GM23338 (cell line): ENCODE measurements around the gene L3MBTL1. TPM values are rescaled to one million over a fixed set of nuclear protein-coding genes. Genes with fewer than 3 reads are reported as not detected.
A peak's percentile ranks its signal among the peaks of the same experiment; 100 is the strongest.

ENCODE experiments used
- ATAC-seq: fragments of 200-7000 bp; cut with Tn5 transposase; 3 replicates; pipeline ENCODE4 v1.9.1; 2020
- DNase-seq: peaks from one replicate; pipeline ENCODE4 v3.0.0-alpha.2; 2015; ENCODE audit warnings: low spot score
- H2AFZ ChIP-seq: fragments of 200-600 bp; sonication (generic); 2 replicates; pipeline ENCODE4 v1.8.0; 2016; ENCODE audit warnings: antibody characterized with exemption, mild to moderate bottlenecking, moderate library complexity
- H3F3A ChIP-seq: fragments of 200-600 bp; sonication (generic); replicated peaks from 2 replicates; pipeline ENCODE4 v1.8.0; 2017; ENCODE audit warnings: antibody characterized with exemption, mixed run types, low read depth
- H3K27ac ChIP-seq: fragments of 200-600 bp; sonication (generic); 2 replicates; pipeline ENCODE4 v1.6.1; 2016; ENCODE audit warnings: low read depth
- H3K27me3 ChIP-seq: fragments of 200-600 bp; sonication (generic); 2 replicates; pipeline ENCODE4 v1.8.0; 2016; ENCODE audit warnings: mild to moderate bottlenecking, mixed run types, moderate library complexity; ENCODE audit not compliant: insufficient read depth
- H3K36me3 ChIP-seq: fragments of 200-600 bp; sonication (generic); 2 replicates; pipeline ENCODE4 v1.8.0; 2016; ENCODE audit warnings: mild to moderate bottlenecking; ENCODE audit not compliant: insufficient read depth
- H3K4me1 ChIP-seq: fragments of 200-600 bp; sonication (generic); 2 replicates; pipeline ENCODE4 v1.8.0; 2016; ENCODE audit warnings: mild to moderate bottlenecking, moderate library complexity; ENCODE audit not compliant: insufficient read depth
- H3K4me2 ChIP-seq: fragments of 200-600 bp; sonication (generic); 2 replicates; pipeline ENCODE4 v1.7.1; 2017; ENCODE audit warnings: mixed run types
- H3K4me3 ChIP-seq: fragments of 200-600 bp; sonication (generic); 2 replicates; pipeline ENCODE4 v1.6.1; 2016; ENCODE audit warnings: mixed run types
- H3K79me2 ChIP-seq: fragments of 200-600 bp; sonication (generic); replicated peaks from 2 replicates; pipeline ENCODE4 v1.8.0; 2017; ENCODE audit warnings: mild to moderate bottlenecking; ENCODE audit not compliant: insufficient read depth
- H3K9me2 ChIP-seq: fragments of 200-600 bp; sonication (generic); 2 replicates; pipeline ENCODE4 v1.8.0; 2017; ENCODE audit not compliant: insufficient read depth
- H4K20me1 ChIP-seq: fragments of 200-600 bp; sonication (generic); replicated peaks from 2 replicates; pipeline ENCODE4 v1.8.0; 2017; ENCODE audit warnings: mild to moderate bottlenecking; ENCODE audit not compliant: insufficient read depth
- H3K27ac Mint-ChIP-seq: 2 replicates; pipeline ENCODE4 v1.8.0; 2020; ENCODE audit warnings: inconsistent platforms, mild to moderate bottlenecking, moderate library complexity, mixed read lengths
- H3K27me3 Mint-ChIP-seq: 3 replicates; pipeline ENCODE4 v1.8.0; 2022; ENCODE audit warnings: low read depth, mild to moderate bottlenecking, moderate library complexity, mixed read lengths, inconsistent platforms; ENCODE audit not compliant: insufficient read depth, poor library complexity
- H3K36me3 Mint-ChIP-seq: 3 replicates; pipeline ENCODE4 v1.8.0; 2021; ENCODE audit warnings: low read depth, mild to moderate bottlenecking, inconsistent platforms, moderate library complexity, mixed read lengths
- H3K4me1 Mint-ChIP-seq: 3 replicates; pipeline ENCODE4 v1.8.0; 2020; ENCODE audit warnings: mild to moderate bottlenecking, inconsistent platforms, mixed read lengths
- H3K4me3 Mint-ChIP-seq: 3 replicates; pipeline ENCODE4 v1.8.0; 2021; ENCODE audit warnings: moderate library complexity, mild to moderate bottlenecking, inconsistent platforms, mixed read lengths
- H3K9me3 Mint-ChIP-seq: 3 replicates; pipeline ENCODE4 v1.8.0; 2020; ENCODE audit warnings: moderate library complexity, mild to moderate bottlenecking, inconsistent platforms, mixed read lengths
- CREB1 ChIP-seq: fragments of 250-450 bp; sonication (Bioruptor Pico); IDR thresholded peaks from 2 replicates; pipeline ENCODE4 v1.5.0; 2020; ENCODE audit warnings: low read depth, mild to moderate bottlenecking, moderate library complexity
- EZH2 ChIP-seq: fragments of 200-600 bp; sonication (generic); IDR thresholded peaks from one replicate; pipeline ENCODE4 v1.8.0; 2017; ENCODE audit warnings: antibody characterized with exemption, mild to moderate bottlenecking, low read depth; ENCODE audit not compliant: unreplicated experiment
- EZH2phosphoT487 ChIP-seq: fragments of 200-600 bp; sonication (generic); IDR thresholded peaks from one replicate; pipeline ENCODE4 v1.8.1; 2018; ENCODE audit warnings: antibody characterized with exemption; ENCODE audit not compliant: unreplicated experiment
- NANOG ChIP-seq: IDR thresholded peaks from 2 replicates; pipeline ENCODE4 v1.6.1; 2016; ENCODE audit warnings: antibody characterized with exemption, borderline replicate concordance
- POLR2AphosphoS5 ChIP-seq: IDR thresholded peaks from 2 replicates; pipeline ENCODE4 v1.6.1; 2016; ENCODE audit warnings: antibody characterized with exemption, low read depth
- REST ChIP-seq: IDR thresholded peaks from one replicate; pipeline ENCODE4 v1.6.1; 2018; ENCODE audit warnings: antibody characterized with exemption; ENCODE audit not compliant: unreplicated experiment
- ZNF114 ChIP-seq: fragments of 250-450 bp; sonication (Bioruptor Pico); IDR thresholded peaks from 2 replicates; pipeline ENCODE4 v1.5.0; 2020; ENCODE audit warnings: mild to moderate bottlenecking, moderate library complexity
- ZNF331 ChIP-seq: fragments of 250-450 bp; sonication (Bioruptor Pico); IDR thresholded peaks from 2 replicates; pipeline ENCODE4 v1.5.0; 2020; ENCODE audit warnings: low read depth, mild to moderate bottlenecking, moderate library complexity
- polyA plus RNA-seq: library from polyadenylated mRNA; unstranded; fragments of >200 nt; fragmentation: Nextera tagmentation; extraction: Ambion mirVana; gene quantifications from 2 replicates; pipeline ENCODE4 v1.2.1, GENCODE V29; 2016
- total RNA-seq: library from RNA; depleted of rRNA; stranded (reverse); fragments of >200 nt; shearing (Covaris generic); gene quantifications from 2 replicates; pipeline ENCODE4 v1.2.3, GENCODE V29; 2014
- TF ChIP-seq, protein P1 (sequence below): fragments of 250-450 bp; sonication (Bioruptor Pico); IDR thresholded peaks from 2 replicates; pipeline ENCODE4 v1.5.0; 2020; ENCODE audit warnings: mild to moderate bottlenecking, moderate library complexity
- TF ChIP-seq, protein P2 (sequence below): IDR thresholded peaks from 2 replicates; pipeline ENCODE4 v1.6.1; 2016; ENCODE audit warnings: antibody characterized with exemption

Gene L3MBTL1
- total and polyA plus RNA-seq, 2 experiments from 2014 or later: 6.5 to 33.6 TPM

- no peaks in the 10 kb centered on the region for H4K20me1 ChIP-seq
- H3K4me1 ChIP-seq: 0 out of 2 replicates have a peak, but pooled peaks cover 8% of the 10 kb centered on the region
- no peaks in the 10 kb centered on the region for H3K27me3 ChIP-seq
- no peak overlapping the region for H3K27ac ChIP-seq
- H3K27ac Mint-ChIP-seq: no peak overlapping the region
- H2AFZ ChIP-seq: no peak overlapping the region
- ATAC-seq: no peak
- peaks cover 4% of the 10 kb centered on the region for H3K27me3 Mint-ChIP-seq
- DNase-seq: no peak
- H3F3A ChIP-seq: no peaks in the 10 kb centered on the region
- H3K79me2 ChIP-seq: no peaks in the 10 kb centered on the region
- TF ChIP-seq CREB1 (CRISPR knock-in tag) (no peak), POLR2AphosphoS5 (no peak), ZNF331 (no peak), REST (no peak), ZNF114 (CRISPR knock-in tag) (no peak), EZH2phosphoT487 (no peak), NANOG (no peak), EZH2 (no peak)
- no peaks in the 10 kb centered on the region for H3K36me3 ChIP-seq
- H3K4me3 Mint-ChIP-seq: no peak overlapping the region
- H3K4me2 ChIP-seq: no peak overlapping the region
- H3K36me3 Mint-ChIP-seq: no peaks in the 10 kb centered on the region
- no peaks in the 10 kb centered on the region for H3K9me3 Mint-ChIP-seq
- H3K4me3 ChIP-seq: no peak overlapping the region
- no peaks in the 10 kb centered on the region for H3K9me2 ChIP-seq
- H3K4me1 Mint-ChIP-seq: peaks cover 11% of the 10 kb centered on the region; the same call in 2 of the 3 replicates
Measured at GRCh38 chr20:43583133-43583864, 75.8 kb downstream of the L3MBTL1 start.

- H3K27me3 ChIP-seq: no peaks in the 10 kb centered on the region
- H3K9me3 Mint-ChIP-seq: no peaks in the 10 kb centered on the region
- no peak overlapping the region for H3K4me3 ChIP-seq
- H3K4me2 ChIP-seq: no peak overlapping the region
- no peak overlapping the region for H3K27ac ChIP-seq
- no peaks in the 10 kb centered on the region for H3F3A ChIP-seq
- H3K4me3 Mint-ChIP-seq: no peak overlapping the region
- H3K36me3 Mint-ChIP-seq: no peaks in the 10 kb centered on the region
- no peaks in the 10 kb centered on the region for H3K9me2 ChIP-seq
- 0 out of 2 replicates have a peak, but pooled peaks cover 8% of the 10 kb centered on the region for H3K4me1 ChIP-seq
- ATAC-seq: no peak
- peaks cover 11% of the 10 kb centered on the region; the same call in 2 of the 3 replicates for H3K4me1 Mint-ChIP-seq
- H4K20me1 ChIP-seq: no peaks in the 10 kb centered on the region
- H2AFZ ChIP-seq: peak overlapping the region; percentile 19; the same call in 1 of the 2 replicates
- H3K79me2 ChIP-seq: no peaks in the 10 kb centered on the region
- H3K27ac Mint-ChIP-seq: 0 out of 2 replicates have a peak overlapping the region, but pooled peaks have one; percentile 32
- H3K36me3 ChIP-seq: no peaks in the 10 kb centered on the region
- no peak for DNase-seq
- H3K27me3 Mint-ChIP-seq: peaks cover 3% of the 10 kb centered on the region
- no peak for TF ChIP-seq POLR2AphosphoS5
- no peak for TF ChIP-seq EZH2phosphoT487
- no peak for TF ChIP-seq NANOG
- TF ChIP-seq, protein P1, sequence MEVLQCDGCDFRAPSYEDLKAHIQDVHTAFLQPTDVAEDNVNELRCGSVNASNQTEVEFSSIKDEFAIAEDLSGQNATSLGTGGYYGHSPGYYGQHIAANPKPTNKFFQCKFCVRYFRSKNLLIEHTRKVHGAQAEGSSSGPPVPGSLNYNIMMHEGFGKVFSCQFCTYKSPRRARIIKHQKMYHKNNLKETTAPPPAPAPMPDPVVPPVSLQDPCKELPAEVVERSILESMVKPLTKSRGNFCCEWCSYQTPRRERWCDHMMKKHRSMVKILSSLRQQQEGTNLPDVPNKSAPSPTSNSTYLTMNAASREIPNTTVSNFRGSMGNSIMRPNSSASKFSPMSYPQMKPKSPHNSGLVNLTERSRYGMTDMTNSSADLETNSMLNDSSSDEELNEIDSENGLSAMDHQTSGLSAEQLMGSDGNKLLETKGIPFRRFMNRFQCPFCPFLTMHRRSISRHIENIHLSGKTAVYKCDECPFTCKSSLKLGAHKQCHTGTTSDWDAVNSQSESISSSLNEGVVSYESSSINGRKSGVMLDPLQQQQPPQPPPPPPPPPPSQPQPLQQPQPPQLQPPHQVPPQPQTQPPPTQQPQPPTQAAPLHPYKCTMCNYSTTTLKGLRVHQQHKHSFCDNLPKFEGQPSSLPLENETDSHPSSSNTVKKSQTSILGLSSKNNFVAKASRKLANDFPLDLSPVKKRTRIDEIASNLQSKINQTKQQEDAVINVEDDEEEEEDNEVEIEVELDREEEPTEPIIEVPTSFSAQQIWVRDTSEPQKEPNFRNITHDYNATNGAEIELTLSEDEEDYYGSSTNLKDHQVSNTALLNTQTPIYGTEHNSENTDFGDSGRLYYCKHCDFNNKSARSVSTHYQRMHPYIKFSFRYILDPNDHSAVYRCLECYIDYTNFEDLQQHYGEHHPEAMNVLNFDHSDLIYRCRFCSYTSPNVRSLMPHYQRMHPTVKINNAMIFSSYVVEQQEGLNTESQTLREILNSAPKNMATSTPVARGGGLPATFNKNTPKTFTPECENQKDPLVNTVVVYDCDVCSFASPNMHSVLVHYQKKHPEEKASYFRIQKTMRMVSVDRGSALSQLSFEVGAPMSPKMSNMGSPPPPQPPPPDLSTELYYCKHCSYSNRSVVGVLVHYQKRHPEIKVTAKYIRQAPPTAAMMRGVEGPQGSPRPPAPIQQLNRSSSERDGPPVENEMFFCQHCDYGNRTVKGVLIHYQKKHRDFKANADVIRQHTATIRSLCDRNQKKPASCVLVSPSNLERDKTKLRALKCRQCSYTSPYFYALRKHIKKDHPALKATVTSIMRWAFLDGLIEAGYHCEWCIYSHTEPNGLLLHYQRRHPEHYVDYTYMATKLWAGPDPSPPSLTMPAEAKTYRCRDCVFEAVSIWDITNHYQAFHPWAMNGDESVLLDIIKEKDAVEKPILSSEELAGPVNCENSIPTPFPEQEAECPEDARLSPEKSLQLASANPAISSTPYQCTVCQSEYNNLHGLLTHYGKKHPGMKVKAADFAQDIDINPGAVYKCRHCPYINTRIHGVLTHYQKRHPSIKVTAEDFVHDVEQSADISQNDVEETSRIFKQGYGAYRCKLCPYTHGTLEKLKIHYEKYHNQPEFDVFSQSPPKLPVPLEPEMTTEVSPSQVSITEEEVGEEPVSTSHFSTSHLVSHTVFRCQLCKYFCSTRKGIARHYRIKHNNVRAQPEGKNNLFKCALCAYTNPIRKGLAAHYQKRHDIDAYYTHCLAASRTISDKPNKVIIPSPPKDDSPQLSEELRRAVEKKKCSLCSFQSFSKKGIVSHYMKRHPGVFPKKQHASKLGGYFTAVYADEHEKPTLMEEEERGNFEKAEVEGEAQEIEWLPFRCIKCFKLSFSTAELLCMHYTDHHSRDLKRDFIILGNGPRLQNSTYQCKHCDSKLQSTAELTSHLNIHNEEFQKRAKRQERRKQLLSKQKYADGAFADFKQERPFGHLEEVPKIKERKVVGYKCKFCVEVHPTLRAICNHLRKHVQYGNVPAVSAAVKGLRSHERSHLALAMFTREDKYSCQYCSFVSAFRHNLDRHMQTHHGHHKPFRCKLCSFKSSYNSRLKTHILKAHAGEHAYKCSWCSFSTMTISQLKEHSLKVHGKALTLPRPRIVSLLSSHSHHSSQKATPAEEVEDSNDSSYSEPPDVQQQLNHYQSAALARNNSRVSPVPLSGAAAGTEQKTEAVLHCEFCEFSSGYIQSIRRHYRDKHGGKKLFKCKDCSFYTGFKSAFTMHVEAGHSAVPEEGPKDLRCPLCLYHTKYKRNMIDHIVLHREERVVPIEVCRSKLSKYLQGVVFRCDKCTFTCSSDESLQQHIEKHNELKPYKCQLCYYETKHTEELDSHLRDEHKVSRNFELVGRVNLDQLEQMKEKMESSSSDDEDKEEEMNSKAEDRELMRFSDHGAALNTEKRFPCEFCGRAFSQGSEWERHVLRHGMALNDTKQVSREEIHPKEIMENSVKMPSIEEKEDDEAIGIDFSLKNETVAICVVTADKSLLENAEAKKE (CRISPR knock-in tag): no peak
- no peak for TF ChIP-seq CREB1 (CRISPR knock-in tag)
- TF ChIP-seq, protein P2, sequence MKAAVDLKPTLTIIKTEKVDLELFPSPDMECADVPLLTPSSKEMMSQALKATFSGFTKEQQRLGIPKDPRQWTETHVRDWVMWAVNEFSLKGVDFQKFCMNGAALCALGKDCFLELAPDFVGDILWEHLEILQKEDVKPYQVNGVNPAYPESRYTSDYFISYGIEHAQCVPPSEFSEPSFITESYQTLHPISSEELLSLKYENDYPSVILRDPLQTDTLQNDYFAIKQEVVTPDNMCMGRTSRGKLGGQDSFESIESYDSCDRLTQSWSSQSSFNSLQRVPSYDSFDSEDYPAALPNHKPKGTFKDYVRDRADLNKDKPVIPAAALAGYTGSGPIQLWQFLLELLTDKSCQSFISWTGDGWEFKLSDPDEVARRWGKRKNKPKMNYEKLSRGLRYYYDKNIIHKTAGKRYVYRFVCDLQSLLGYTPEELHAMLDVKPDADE: no peak
Measured at GRCh38 chr20:43583982-43584432, 76.5 kb downstream of the L3MBTL1 start.
